ENCODE measurements around the gene OPA3.

DNA sequence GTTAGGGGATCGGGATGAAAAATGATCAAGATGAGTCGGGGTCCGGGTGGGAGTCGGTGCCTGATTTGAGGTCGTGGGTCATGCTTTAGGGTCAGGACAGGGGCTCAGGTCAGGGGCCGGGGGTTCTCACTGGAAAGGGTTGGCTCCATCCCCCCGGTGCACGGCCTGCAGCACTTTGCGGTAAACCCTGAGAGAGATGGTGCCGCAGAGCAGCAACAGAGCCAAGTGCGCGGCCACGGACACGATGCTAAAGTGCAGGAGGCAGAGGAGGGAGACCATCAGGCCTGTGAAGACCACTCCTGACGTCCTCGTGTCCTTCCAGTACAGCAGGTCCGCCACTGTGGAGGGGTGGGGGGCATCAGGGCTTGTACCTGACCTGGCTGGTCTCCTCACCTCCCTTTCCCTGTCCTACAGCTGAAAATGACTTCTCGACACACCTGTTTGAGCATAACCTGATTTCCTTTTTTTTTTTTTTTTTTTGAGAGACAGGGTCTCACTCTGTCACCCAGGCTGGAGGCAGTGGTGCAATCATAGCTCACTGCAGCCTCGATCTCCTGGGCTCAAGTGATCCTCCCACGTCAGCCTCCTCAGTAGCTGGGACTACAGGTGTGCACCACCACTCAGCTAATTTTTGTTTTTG is 95.3 kb downstream of the OPA3 start:
- TF ChIP-seq, protein P1, sequence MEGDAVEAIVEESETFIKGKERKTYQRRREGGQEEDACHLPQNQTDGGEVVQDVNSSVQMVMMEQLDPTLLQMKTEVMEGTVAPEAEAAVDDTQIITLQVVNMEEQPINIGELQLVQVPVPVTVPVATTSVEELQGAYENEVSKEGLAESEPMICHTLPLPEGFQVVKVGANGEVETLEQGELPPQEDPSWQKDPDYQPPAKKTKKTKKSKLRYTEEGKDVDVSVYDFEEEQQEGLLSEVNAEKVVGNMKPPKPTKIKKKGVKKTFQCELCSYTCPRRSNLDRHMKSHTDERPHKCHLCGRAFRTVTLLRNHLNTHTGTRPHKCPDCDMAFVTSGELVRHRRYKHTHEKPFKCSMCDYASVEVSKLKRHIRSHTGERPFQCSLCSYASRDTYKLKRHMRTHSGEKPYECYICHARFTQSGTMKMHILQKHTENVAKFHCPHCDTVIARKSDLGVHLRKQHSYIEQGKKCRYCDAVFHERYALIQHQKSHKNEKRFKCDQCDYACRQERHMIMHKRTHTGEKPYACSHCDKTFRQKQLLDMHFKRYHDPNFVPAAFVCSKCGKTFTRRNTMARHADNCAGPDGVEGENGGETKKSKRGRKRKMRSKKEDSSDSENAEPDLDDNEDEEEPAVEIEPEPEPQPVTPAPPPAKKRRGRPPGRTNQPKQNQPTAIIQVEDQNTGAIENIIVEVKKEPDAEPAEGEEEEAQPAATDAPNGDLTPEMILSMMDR (IDR thresholded peaks at IDR 0.05), result no peak
- no peak for TF ChIP-seq POLR2A (IDR thresholded peaks at IDR 0.05)
